GM13976 (cell line): Measurements from ENCODE around the gene B4GALNT1.

Experiments used
- DNase-seq: peaks from one replicate; pipeline ENCODE4 v3.0.0; 2012; ENCODE audit warnings: low spot score
- CTCF ChIP-seq: IDR thresholded peaks from 2 replicates; pipeline ENCODE4 v1.5.1; 2012; ENCODE audit warnings: borderline replicate concordance, mild to moderate bottlenecking; ENCODE audit not compliant: insufficient read depth; ENCODE audit errors: extremely low read depth, missing control alignments, control extremely low read depth
- in situ Hi-C: fragments of 300-500 bp; cut with MboI; formaldehyde crosslinking; loops from one replicate; pipeline ENCODE4 v1.12.0; 2022; ENCODE audit warnings: low sequenced_read_pairs, mixed read lengths, inconsistent platforms; ENCODE audit not compliant: unreplicated experiment

Gene B4GALNT1

GRCh38 chr12:57581802-57582201 is 51.2 kb downstream of the B4GALNT1 start:
- TF ChIP-seq CTCF: no peak
- no peak for DNase-seq
- in situ Hi-C loops: no loop called here

GRCh38 chr12:57580466-57580795 is 52.6 kb downstream of the B4GALNT1 start:
- TF ChIP-seq CTCF: no peak
- DNase-seq: no peak
- in situ Hi-C loops: no loop called here

- in situ Hi-C loops: no loop called here
- no peak for TF ChIP-seq CTCF
- DNase-seq: no peak
Observed at GRCh38 chr12:57579677-57580465, 53.1 kb downstream of the B4GALNT1 start.

GRCh38 chr12:57579011-57579410 is 54.0 kb downstream of the B4GALNT1 start:
- DNase-seq: no peak
- in situ Hi-C loops: no loop called here
- no peak for TF ChIP-seq CTCF

GRCh38 chr12:57577981-57578758 is 54.8 kb downstream of the B4GALNT1 start:
- no peak for TF ChIP-seq CTCF
- no peak for DNase-seq
- in situ Hi-C loops: no loop called here

GRCh38 chr12:57576613-57577160 is 56.3 kb downstream of the B4GALNT1 start:
- no peak for DNase-seq
- in situ Hi-C loops: no loop called here
- TF ChIP-seq CTCF: no peak
